HG03460 (cell line): ENCODE results near the gene ITPKB.
"Not testable (repeated sequence)": the region's sequence is repeated elsewhere in the genome, so short reads cannot be mapped to it uniquely, and the experiment has no call there.

ENCODE experiments used
- ATAC-seq: cut with Tn5 transposase; IDR thresholded peaks from one replicate; pipeline ENCODE4 v1.9.1; 2021; ENCODE audit not compliant: unreplicated experiment

The ITPKB gene

DNA sequence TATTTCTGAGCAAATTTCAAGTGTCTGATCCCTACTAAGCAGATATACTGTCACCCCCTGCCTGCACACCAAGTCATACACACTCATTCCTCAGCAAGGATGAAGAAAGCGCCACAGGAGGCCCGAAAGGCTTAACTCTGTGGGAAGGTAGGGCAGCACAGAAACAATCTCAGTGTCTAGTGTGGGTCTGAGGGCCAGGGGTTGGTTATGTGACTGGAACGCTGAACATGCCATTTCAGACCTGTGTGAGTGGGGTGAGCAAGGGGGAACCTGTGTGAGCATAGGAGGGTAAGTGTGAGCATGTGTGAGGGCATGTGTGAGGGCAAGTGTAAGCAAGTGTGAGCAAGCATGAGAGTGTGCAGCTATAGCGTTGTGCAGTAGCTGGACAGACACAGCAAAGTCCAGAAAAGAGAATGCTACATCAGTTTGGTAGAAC, 6.2 kb downstream of the ITPKB start:
- ATAC-seq, result no peak

DNA sequence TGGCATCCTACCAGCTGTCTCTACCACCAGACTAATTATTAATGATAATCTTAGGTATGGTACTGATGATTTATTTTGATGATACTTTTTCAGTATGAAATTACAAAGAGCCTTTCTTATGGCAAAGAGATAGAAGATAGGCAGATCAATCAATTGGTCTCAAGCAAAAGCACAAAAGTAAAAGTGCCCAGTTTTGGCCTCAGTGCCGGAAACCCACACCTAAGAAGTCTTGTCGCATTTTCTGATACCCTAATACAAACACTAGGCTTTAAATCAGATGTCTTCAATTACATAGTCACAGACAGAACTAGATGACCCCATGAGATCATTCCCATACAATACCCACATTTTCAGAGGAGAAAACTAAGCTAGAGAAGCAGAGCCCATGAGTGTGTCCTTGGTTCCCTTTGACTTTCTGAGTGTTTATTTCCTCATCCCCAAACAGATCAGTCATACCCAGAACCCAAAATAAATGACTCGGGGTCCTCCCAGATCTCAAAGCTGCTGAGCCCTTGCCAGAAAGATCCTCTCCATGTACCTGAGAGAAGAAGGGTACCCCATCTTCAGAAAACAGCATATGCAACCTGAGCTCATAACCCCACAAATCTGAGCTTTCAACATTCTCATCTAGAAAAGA, 7.7 kb downstream of the ITPKB start:
- no peak for ATAC-seq

DNA sequence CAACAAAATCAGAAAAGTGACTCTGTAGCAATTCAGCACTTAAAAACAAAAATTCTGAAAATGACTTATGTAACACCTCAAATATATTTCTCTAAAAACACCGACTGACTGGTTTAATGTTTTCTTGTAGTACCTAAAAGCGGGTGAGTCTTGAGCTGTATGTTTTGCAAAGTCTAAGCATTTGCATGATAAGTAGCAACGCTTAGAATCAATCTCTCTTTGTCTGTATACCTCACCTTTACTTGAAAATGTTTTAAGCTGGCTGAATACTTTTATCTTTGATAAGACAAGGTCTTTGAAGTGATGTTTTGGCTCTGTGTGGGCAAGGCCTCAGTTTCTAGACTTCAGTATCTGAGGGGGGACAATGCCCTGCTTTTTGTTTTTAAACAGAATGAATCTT, 8.2 kb downstream of the ITPKB start:
- no peak for ATAC-seq

DNA sequence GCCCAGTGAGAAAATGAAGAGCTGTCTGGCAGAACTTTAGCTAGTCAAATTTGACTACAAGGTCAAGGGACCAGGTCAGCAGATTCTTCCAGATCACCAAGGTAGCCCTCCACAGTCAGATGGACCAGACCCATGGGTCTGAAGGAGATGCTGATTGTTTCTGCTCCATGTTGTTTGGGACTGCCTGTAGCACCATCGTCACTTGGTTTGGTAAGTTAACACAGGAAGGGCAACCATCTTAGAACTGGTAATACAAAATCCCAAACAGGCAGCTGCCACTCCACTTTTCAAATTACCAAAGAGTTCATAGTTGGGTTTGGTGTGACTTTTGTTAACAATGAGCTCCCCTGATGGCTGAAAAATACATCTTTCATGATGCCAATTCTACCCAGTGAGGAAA, 9.0 kb downstream of the ITPKB start:
- ATAC-seq, result no peak

DNA sequence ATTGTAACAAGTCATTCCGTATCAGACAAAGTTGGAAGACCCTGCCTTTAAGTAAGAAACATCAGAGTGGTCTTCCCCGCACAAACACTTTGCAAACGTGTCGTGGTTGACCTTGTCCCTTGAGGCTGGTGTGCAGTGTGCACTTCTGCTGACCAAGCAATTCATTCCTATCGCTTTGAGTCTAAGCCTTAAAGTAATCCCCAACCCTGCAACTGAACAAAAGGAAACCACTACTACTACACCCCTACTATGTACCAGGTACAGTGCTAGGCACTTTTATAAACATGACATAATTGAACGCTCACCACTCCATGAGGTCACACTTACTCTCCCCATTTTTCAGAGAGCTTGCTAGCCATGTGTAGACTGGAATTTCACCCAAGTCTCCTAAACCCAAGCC, 10.6 kb downstream of the ITPKB start:
- no peak for ATAC-seq

DNA sequence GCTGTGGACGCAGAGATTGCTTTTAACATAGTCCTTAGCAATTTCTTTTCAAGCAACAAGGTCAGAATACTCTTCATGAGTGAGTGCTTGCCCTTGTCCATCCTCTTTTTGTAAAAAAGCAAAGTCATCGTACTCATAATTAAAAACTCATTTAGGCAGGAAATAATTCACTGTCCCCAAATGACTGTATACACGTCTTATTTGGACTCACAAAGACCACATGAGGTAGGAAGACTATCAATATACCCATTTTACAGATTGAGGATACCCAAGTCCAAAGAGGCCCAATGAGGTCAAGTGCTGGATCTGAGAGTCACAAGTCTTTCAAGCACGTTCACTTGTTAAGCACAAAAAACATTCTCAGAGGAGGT, 13.2 kb downstream of the ITPKB start:
- ATAC-seq, result no peak

DNA sequence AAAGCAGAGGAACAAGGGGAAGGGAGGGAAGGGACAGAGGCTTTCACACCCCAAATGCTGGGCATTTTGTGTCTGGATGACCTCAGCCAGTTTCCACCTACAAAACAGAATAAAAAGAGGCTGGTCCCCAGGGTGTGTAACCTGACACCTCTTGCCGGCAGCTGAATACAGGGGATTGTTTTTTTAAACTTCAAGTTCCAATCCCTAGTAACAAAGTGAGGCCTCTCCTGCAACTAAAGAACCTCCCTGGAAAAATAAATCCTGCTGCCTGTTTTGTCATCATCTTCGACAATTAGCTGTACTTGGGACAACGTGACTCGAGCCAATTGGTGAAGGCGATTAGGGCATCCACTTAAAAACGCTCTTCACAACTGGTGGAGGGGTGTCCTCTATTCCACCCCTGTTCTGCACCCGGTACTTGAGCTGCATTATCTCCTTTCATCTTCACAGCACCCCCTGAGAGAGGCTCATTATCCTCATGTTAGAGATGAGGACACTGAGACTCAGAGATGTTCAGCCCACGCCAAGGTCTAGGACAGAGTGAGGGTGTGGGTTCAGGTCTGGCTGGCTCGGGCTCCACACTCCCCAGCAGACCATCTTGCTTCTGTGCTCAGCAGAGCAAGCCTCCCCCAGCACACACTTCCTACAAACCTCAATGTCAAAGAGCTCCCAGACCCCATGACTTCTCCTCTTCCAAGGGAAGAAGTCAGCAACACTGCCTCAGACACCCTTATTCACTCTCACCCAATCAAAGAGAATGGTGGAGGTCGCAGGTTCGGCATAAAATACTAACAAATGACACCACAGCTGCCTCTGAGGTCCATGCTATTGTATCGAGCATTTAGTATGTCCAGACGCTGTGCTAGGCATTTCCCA, 15.2 kb downstream of the ITPKB start:
- ATAC-seq, result no peak

DNA sequence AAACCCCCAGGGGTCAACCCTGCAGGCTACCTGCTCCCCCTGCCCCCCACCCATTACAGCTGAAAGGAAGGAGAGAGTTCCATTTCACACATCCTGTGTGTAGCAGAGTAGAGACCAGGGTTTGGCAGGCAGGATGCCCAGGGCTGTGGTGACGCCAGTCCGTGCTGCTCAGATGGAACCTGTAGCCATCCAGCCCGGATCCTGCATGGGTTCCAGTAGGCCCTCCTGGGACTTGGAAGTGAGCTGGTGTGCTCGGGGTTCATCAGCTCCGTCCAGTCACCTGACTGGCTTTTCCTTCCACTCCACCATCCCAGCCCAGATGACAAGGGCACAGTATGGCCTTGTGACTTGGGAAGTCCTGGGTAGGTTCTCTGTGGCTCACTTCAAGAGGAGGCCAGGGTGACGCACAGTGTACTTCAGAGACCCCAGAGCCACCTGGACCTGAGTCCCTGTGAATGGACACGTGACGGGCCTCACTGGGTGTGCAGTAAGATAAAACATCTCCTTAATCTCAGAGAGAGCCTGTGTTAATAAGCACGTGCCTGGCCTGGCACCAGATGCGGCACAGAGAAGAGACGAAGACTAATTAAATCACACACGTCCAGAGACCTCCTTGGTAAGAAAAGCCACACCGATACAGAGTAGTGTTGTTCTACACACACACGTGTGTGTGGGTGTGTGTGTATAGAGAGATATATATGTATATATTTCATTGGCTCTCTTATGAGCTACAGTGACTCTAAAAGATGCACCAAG, 16.0 kb downstream of the ITPKB start:
- no peak for ATAC-seq

DNA sequence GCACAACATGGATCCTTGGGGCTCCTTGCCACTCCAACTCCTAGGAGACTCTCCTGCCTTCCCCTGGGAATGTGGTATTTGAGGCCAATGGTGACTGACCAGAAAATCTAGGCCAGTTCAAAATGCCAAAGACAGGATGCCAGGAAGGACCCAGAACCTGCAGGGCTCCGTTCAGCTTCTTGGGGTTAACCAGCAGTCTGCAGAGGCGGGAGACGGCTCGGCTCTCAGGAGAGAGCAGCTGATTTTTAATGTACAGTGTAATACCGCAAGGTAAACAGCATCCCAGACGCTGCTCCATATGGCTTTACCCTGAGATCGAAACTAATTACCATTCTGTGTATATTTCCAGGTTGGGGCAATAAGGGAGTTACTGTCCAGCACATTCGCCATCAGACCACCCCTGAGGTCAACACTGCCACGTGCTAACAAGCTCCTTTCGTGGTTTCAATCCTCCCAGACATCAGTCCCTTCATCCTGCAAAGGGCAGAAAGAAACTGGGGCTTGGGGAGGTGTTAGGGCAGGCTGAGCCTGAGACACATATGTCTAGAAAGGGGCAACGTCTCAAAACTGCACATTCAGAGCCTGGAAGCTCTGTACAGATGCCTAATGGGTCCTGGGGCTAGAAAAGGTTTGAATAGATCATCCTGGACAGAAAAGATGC, 16.7 kb downstream of the ITPKB start:
- ATAC-seq, result no peak

DNA sequence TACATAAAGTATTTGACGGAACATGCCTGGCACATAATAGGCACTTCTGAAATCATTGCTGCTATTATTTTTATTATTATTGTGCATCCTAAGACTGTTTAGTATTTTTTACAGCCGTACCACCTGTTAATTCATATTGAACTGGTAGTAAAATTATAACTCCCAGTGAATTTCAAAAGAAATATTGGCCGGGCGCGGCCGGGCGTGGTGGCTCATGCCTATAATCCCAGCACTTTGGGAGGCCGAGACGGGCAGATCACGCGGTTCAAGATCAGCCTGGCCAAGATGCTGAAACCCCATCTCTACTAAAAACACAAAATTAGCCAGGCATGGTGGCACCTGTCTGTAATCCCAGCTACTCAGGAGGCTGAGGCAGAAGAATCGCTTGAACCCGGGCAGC, 18.5 kb downstream of the ITPKB start:
- ATAC-seq, result not testable (repeated sequence)

DNA sequence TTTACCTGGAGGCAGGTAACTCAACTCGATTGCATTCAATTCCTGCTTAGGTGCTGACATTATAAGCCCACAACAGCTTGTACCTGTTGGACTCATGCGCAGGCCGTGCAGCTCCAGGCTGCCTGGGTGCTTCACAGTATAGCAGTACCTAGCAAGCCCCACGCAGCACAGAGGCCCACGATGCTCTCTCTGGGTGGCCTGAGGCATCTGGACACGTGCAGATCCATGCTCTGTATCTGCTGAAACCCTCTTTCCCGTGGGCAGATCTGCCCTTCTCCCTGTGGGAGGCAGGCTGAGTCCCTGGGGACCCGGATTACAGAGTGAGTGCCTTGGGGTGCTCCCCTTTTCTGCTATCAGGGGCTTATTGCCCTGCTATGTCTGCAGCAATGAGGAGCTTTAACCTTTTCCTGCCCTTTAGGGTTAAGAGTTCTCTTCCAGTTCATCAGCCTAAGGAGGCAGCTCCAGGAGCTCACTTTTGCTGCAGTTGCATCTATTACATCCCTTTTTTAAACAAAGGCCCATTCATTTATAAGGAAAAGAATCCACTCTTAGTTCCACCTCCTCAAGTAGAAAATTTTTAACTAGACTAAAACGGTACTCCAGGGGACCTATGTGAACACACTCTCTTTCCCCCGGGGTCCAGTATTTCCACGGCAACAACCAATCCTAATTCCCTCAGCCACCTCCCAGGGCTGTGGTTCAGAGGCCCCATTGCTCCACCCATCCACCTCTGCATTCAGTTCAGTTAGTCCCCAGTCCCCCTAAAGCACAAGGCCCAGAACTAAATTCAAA, 19.3 kb downstream of the ITPKB start:
- no peak for ATAC-seq

DNA sequence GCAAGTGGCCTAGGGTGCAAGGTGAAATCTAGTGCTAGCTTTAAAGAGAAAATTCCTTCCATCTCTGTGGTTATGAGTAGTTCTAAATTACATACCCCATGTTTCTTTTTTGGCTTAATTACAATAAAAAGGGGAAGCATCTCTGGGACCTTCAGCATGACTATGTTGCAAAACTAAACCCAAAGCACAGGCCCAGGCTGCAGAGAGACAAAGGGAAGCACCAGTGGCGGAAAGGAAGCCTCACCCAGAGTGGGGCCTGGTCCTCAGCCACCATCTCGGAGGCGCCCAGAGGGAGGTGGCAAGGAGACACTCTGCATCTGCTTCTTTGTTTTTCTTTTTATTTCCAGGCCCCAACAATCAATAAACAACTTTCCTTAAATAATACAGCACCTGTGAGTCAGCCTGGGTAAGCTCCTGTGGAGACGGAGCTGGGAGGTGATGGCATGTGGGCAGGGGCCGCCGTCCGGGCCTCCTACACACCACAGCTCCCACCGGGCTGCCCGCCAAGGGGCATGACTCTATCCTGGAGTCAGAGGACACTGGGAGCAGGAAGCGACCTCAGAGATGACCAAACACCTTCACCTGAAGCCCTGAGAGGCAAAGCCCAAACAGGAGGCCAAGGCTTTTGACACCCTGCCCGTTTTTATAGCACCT, 21.7 kb downstream of the ITPKB start:
- no peak for ATAC-seq

DNA sequence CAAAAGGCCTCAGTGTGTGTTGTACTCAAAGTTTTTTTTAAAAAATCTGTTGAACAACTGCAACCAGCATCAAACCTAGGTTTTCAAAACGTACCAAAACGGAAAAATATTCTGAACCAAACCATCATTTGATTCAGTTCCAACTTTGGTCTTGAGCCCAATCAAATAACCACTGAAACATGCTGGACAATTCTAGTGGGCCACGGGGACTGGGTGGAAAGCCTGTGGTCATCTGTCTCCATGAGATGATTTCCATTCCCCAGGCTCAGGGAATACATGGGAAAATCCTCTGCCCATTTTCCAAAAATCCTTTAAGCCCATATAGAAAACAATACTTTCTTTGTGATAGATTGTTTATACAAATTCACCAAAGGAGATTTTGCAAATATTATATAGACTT, 22.5 kb downstream of the ITPKB start:
- no peak for ATAC-seq

DNA sequence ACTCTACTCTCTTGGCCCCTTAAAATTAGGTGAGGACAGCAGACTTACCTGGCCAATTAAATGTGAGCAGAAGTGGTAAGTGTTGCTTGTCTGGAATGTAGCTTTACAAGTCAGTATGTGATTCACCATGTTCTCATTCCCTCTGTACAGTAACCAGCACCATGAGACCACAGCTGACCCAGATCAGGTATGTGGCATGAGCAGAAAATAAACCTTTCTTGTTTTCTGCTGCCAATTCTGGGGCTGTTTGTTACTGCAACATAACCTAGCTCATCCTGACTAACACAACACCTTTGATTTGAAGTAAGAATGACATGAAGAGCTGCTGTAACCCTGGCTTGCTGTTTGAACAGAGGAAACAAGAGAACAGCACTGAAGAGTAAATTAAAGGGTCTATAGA, 24.9 kb downstream of the ITPKB start:
- ATAC-seq, result no peak

DNA sequence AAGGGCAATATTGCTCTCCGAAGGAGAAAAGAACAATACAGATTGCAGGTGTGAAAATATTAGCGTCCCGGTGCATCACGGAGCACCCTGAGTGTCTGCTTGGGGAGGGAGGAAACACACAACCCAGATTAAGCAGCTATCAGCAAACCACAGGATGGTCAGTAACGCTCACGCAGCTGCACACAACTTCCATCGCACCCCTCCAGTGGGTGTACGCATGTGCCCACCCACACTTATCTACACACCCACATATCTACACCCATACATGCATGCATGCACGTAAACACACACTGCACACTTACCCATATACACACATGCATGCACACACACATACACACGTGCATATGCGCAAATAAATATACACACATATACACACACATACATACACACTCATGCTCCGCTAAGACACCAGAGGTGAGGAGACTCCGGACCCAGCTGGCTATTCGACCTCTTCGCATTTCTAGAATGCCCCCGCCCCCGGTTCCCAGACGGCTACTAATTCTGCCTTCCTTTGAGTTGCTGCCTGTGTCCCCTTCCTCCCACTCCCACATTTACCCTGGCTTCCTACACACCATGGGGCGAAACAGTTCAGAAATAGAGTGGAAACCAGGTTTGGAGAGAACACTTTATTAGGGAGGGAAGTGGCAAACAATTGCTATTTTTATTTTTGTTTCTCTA, 26.2 kb downstream of the ITPKB start:
- ATAC-seq, result no peak

DNA sequence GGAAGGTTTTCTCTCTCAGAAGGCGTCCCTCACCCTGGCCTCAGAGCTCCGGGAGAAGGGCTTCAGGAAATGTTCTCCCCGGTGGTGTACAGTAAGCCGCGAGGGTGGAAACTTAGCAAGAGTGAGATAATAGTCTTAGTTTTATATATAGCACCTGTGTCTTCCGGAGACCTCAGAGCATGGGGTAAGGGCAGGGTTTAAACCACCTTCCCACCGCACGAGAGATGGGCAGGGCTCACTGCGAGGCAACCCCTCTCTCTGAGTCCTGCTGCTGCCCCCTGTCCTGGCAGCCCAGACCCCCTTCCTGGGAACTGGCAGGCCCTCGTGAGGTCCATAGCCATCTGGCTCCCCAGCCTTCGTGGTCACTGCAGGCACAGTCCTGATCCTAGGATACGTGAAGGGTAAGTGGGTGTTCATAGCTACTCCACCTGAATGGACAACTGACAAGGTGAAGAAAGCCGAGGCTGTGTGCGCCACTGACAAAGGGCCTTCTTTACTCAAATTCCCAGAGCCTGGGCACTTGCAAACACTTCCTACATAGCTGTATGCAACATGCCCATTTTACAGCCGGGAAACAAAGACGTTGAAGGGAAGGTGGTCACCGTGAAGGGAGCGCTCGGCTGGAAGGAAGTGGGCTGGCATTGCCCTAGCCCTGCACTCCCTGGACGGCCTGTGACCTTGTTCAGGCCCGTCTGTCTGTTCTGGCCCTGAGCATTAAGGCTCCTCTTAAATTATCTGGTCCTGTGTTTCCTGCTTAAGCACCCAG, 26.9 kb downstream of the ITPKB start:
- ATAC-seq, result peak; percentile 78

DNA sequence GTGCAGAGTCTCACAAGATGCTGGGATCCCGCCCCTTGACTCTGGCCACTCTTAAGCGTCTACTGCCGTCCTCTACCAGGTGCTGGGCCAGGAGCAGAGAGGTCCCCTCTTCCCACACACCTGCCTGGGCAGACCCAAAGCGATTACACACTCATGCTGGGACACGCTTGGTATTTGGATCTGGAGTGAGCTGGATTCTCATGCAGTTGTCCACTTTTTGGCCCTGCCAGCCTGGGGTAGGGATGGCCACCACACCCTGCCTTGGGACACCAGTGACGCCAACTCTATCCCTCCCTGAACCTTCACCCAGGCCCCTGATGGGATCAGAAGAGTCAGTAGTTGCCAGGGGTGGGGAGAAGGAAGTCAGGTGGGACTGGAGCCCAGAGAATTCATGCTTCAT, 28.6 kb downstream of the ITPKB start:
- no peak for ATAC-seq

DNA sequence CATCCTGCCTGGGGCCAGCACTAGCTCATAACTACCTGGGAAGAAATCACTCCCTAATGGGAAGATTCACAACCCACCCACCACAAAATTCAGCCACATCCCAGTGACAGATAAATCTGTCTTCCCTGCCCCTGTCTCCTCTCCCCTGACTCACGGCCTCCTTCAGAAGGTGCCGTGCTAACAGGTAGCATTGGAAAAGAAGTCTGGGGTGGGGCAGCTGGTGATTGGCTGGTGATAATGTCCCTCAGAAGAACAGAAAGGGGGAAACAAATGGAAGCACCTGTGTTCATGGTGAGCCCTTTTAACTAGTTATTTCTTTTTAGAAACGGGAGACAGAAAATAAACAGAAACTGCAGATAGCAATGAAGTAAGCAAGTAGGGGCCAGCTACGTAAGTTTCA, 29.1 kb downstream of the ITPKB start:
- ATAC-seq, result no peak

DNA sequence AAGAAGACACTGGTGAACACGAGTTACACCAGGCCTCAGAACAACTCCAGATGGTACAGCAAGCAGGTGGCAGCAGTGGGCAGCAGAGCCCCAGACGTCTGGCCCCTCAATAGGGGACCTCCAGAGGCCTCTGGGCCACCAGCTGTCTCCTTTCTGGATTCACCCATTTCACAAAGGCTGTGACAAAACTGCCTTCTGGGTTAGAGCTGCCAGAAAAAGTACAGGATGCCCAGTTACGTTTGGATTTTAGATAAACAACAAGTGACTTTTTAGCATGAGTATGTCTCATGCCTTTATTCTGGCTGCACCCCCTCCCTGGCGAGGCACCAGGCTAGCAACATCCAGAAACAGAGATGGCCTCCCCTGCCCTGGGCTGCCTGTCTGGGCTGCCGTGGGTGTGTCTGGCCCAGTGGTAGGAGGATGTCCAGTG, 30.1 kb downstream of the ITPKB start:
- no peak for ATAC-seq
